GM21423 (cell line): Measurements from ENCODE around the gene RMRP.

Experiments used
- ATAC-seq: cut with Tn5 transposase; IDR thresholded peaks from one replicate; pipeline ENCODE4 v1.9.1; 2021; ENCODE audit warnings: mild to moderate bottlenecking, moderate library complexity; ENCODE audit not compliant: unreplicated experiment

RMRP gene

GRCh38 chr9:35687306-35687705, 29.5 kb upstream of the RMRP start:
- no peak for ATAC-seq

DNA sequence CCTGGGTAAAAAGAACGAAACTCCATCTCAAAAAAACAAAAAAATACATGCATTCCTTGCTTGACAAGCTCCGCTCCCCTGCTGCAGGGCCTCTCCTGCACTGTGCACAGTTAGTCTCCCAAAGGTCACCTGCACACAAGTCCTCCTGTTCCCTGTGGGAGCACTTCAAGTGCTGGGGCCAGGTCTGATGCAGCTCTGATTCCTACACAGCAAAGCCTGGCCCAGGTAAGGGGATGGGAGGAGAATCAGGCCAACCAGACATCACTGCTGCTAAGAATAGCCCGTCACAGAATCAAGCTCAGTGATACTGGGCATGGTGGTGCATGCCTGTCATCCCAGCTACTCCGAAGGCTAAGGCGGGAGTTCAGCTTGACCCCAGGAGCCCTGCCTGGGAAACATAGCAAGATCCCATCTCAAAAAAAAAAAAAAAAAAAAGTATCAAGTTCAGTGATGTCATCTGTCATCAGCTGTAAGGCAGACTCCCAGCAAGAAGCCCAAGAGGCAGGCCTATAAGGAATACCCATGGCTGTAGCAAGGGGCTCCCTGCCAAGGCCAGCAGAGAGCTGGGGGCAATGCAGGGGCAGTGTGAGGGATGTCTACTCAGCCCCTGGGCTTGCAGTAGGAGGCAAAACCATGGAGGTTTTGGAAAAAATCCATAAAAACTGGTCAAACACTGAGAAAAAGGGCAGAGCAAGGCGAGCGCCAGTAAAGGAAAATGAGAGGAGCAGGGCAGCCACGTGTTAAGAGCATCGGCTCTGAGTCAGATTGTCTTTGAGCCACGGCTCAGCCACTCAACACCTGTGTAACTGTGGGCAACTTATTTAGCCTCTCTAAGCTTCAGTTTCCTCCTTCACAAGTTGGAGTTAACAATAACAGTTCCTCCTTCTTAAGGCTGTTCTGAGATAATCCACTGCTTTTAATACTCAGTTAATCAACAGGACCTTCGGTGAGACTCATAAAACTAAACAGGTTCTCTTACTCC, 28.7 kb upstream of the RMRP start:
- no peak for ATAC-seq

- ATAC-seq, result no peak
Observed at GRCh38 chr9:35685506-35685905, 27.7 kb upstream of the RMRP start.

DNA sequence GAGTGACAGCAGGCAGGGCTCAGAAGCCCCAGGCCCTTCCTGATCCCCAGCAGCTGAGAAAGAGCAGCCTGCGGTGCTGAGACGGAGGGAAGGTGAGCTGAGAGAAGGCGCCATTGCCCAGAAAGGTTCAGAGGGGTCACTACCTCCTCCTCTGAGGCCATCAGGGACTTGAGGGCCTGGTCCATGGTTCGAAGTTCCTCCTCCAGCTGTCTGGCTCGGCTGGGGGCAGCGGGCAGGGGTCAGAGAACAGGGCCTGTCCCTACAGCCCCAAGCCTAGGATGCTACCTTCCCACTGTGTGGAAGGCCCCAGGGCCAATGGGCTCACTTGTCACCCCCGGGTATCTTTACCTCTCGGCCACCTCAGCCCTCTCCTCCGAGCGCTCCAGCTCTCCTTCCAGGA, 27.1 kb upstream of the RMRP start:
- no peak for ATAC-seq

- ATAC-seq, result no peak
Observed at GRCh38 chr9:35683323-35683722, 25.5 kb upstream of the RMRP start.

- ATAC-seq, result no peak
Observed at GRCh38 chr9:35682520-35683315, 24.9 kb upstream of the RMRP start.

- ATAC-seq, result no peak
Observed at GRCh38 chr9:35682051-35682450, 24.2 kb upstream of the RMRP start.

DNA sequence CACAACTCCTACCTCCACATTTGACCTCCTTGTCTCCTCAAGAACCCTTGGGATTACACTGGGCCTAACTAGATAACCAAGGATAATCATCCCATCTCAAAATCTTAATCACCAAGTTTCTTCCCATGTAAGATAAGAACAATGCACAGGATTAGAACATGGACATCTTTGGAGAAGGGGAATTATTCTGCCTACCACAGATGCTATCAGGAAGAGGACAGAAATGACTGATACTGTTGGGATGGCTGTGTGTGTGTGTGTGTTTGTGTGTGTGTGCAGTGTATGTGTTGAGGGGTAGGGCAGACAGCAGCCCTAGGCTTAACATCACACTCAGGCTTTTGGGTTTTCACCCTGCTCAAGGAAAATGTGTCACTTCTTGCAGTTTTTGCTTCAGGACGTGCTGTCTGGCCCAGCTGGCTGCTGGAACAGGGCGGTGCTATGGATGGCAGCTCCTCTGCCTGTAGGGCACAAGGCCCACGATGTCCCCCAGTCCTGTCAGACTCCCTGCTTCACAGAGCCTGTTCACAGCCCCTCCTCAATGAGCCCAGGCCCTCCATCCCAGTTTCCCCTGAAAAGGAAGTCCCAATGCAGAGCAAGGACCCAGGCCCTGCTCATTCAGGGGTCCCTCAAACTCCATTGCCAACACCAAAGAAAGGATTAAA, 23.7 kb upstream of the RMRP start:
- ATAC-seq, result no peak

- ATAC-seq, result no peak
Observed at GRCh38 chr9:35680331-35681105, 22.7 kb upstream of the RMRP start.

DNA sequence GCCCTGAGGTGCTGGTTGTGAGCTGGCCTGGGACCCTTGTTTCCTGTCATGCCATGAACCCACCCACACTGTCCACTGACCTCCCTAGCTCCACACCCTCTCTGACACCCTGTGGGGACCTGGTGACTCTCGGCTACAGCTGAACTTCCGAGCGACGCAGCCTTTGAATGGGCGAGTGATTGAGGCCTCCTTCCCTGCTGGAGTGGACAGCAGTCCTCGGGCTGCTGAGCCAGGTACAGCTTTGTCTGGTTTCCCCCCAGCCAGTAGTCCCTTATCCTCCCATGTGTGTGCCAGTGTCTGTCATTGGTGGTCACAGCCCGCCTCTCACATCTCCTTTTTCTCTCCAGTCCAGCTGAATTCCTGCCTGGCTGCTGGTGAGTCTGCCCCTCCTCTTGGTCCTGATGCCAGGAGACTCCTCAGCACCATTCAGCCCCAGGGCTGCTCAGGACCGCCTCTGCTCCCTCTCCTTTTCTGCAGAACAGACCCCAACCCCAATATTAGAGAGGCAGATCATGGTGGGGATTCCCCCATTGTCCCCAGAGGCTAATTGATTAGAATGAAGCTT, 22.0 kb upstream of the RMRP start:
- no peak for ATAC-seq

- no peak for ATAC-seq
Observed at GRCh38 chr9:35679091-35679490, 21.3 kb upstream of the RMRP start.

- no peak for ATAC-seq
Observed at GRCh38 chr9:35675732-35676392, 18.0 kb upstream of the RMRP start.

DNA sequence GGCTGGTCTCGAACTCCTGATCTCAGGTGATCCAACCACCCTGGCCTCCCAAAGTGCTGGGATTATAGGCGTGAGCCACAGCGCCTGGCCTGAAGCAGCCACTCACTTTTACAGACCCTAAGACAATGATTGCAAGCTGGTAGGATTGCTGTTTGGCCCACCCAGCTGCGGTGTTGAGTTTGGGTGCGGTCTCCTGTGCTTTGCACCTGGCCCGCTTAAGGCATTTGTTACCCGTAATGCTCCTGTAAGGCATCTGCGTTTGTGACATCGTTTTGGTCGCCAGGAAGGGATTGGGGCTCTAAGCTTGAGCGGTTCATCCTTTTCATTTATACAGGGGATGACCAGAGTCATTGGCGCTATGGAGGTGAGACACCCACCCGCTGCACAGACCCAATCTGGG, 17.4 kb upstream of the RMRP start:
- ATAC-seq, result no peak

GRCh38 chr9:35674025-35674361, 16.2 kb upstream of the RMRP start:
- no peak for ATAC-seq

DNA sequence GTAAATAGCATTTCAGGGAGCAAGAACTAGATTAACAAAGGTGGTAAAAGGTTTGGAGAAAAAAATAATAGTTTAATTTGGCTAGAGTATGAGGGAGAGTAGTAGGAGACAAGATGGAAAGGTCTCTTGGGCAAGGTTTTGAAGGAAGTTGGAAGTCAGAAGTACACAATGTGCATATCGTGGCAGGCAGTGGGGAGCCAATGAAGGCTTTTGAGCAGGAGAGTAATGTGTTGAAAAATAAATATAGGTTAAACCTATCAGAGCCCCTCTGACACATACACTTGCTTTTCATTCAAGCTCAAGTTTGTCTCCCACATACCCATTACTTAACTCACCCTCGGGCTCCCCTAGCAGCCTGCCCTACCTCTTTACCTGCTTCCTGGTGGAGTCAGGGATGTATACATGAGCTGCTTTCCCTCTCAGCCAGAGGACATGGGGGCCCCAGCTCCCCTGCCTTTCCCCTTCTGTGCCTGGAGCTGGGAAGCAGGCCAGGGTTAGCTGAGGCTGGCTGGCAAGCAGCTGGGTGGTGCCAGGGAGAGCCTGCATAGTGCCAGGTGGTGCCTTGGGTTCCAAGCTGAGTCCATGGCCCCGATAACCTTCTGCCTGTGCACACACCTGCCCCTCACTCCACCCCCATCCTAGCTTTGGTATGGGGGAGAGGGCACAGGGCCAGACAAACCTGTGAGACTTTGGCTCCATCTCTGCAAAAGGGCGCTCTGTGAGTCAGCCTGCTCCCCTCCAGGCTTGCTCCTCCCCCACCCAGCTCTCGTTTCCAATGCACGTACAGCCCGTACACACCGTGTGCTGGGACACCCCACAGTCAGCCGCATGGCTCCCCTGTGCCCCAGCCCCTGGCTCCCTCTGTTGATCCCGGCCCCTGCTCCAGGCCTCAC, 15.6 kb upstream of the RMRP start, which contains the start of gene CA9:
CA9 (plus strand) TSS at position 797 of the 893 bp plus-strand sequence; CDS start at position 829, 32 bp downstream.
- no peak for ATAC-seq

- no peak for ATAC-seq
Observed at GRCh38 chr9:35669331-35670145, 11.7 kb upstream of the RMRP start.

- no peak for ATAC-seq
Observed at GRCh38 chr9:35667939-35668338, 10.1 kb upstream of the RMRP start.

GRCh38 chr9:35666549-35666948, 8.7 kb upstream of the RMRP start:
- no peak for ATAC-seq
